HG03457 (cell line): ENCODE data around the gene PLPPR3.
"Not testable (repeated sequence)": the region's sequence is repeated elsewhere in the genome, so short reads cannot be mapped to it uniquely, and the experiment has no call there.

Experiments used
- ATAC-seq: cut with Tn5 transposase; IDR thresholded peaks from one replicate; pipeline ENCODE4 v1.9.1; 2021; ENCODE audit warnings: moderate number of reproducible peaks; ENCODE audit not compliant: unreplicated experiment

Gene PLPPR3

DNA sequence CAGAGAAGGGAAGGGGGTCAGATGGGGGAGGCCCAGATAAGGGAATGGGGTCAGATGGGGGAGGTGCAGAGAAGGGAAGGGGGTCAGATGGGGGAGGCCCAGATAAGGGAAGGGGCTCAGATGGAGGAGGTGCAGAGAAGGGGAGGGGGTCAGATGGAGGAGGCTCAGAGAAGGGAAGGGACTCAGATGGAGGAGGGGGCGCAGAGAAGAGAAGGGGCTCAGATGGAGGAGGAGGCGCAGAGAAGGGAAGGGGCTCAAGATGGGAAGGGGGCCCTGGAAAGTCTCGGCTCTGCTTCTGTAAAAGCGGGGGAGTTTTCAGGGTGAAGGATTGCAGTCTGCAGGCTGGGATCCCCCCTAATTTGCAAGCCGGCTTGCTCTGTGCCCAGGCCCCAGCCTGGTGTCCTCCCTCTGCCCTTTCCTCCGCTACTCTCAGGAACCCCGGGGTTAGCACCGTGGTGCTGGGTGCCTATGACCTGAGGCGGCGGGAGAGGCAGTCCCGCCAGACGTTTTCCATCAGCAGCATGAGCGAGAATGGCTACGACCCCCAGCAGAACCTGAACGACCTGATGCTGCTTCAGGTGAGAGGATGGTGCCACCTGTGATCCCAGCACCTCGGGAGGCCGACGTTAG is 7.5 kb upstream of the PLPPR3 start:
- no peak for ATAC-seq

DNA sequence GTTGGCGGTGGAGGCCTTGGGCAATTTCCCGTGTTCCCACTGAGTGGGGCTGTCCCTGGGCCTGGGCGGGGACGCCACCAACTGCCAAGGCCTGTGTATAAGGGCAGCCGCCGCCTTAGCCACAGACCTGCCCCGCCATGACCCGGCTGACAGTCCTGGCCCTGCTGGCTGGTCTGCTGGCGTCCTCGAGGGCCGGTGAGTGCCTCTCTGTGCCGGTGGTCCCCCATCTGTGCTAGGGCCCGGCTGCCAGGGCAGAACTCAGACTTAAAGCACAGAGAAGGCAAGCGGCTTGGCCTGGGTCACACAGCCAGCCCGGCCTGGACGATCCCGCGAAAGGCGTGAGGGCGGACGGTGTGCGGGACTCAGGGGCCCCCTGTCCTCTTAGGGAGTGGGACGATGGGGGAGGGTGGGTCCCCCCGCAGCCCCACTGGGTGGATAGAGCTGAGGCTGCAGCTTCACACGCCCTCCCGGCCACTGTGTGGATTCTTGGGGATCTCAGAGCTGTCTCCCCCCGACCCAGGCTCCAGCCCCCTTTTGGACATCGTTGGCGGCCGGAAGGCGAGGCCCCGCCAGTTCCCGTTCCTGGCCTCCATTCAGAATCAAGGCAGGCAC is 6.1 kb upstream of the PLPPR3 start, which contains the start of gene AZU1:
AZU1 (plus strand) TSS at position 128 of the 612 bp plus-strand sequence; CDS start at position 138, 10 bp downstream.
- no peak for ATAC-seq

DNA sequence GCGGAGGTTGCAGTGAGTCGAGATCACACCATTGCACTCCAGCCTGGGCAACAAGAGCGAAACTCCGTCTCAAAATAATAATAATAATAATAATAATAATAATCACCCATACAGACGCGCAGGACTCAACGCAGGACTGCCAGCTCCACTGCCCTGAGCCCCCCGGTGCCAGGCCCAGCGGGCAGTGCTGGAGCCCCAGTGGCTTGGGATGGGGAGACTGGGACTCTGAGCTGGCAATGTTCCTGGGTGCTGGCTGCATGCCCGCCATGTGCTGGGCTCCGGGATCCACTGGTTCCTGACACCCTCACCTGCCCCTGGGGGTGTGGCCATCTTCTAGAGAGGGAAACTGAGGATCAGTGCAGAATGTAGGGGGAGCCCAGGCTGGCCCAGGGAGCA is 5.6 kb upstream of the PLPPR3 start:
- no peak for ATAC-seq

DNA sequence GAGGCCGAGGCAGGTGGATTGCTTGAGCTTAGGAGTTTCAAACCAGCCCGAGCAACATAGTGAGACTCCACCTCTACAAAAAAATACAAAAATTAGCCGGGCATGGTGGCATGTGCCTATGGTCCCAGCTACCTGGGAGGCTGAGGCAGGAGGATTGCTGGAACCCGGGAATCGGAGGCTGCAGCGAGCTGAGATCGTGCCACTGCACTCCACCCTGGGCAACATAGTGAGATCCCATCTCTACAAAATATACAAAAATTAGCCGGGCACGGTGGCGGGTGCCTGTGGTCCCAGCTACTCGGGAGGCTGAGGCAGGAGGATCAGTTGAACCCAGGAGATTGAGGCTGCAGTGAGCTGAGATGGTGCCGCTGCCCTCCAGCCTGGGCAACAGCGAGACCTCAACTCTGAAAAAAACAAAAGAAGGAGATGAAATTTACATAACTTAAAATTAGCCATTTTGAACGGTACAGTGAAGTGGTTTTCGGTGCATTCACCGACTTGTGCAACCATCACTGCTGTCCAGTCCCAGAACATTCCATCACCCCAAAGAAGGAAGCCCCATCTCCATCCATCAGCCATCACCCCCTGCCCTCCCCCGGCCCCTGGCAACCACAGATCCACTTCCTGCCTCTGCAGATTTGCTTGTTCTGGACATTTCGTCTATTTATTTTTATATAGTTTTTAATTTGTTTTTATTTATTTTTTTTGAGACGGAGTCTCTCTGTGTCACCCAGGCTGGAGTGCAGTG is 4.3 kb upstream of the PLPPR3 start:
- ATAC-seq: no peak

DNA sequence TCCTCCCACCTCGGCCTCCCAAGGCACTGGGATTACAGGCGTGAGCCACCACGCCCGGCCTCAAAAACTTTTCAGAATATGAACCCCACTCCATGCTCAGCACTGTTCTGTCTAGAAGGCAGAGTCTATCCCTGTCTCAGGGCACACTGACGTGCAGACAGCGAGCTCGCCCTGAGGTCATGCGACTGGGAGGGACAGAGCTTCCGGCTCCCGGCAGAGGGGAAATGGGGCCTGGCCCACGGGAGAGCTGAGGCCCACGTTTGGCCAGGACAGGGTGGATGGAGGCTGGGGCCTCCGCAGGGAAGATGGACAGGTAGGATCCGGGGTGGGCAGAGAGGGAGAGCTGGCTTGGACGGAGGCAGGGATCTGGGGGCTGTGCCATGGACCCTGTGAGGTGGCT is 3.1 kb upstream of the PLPPR3 start:
- ATAC-seq: no peak

DNA sequence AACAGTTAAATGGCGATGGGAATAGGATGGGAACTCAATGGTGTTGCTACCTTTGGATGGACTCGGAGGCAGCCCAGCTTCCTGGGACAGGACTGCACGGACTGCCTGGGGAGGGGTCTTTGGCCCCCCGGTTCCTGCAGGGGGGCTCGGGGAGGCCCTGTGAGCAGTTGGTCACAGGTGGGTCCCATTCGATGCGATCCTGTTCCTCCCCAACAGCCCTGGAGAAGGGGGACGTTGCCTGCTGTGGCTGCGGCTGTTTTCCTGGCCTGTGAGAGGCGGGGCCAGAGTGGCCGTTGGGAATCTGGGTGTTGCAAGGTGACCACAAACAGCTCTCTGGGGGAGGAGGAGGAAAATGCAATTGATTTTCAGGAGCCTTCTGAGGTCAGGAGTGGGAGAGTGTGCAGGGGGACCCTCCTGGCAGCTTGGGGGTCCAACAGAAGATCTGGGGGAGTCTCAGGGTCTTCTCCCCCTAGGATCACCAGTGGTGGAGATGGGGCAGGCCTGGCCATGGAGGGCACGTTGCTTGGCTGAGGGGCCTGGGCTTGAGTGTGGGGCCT is 1.9 kb upstream of the PLPPR3 start:
- no peak for ATAC-seq

DNA sequence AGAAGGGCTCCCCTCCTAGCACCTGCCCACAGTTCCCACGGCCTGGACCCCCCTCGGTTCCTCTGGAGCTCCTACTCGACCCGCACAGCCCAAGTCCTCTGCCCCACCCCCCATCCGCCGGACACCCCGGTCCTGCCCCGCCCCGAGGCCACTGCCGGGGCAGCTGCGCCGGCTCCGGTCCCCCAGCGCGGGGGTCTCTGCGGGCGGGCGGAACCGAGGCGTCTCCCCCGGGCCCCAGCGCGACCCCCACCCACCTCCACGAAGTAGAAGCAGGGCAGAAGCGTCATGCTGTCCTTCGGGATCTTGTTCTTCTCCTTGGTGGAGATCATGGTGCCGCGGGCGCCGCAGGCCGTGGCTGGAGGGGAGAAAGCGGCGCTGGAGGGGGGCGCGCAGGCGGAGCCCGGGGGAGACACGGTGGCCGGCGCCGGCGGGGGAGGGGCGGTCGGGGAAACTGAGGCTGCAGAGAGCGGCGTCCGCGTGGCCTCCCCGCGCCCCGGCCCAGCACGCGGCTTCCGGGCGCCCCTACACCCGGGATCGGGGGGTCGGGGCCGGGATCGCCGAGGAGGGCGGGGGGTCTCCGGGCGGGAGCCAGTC is 427 bp downstream of the PLPPR3 start:
- ATAC-seq: no peak

DNA sequence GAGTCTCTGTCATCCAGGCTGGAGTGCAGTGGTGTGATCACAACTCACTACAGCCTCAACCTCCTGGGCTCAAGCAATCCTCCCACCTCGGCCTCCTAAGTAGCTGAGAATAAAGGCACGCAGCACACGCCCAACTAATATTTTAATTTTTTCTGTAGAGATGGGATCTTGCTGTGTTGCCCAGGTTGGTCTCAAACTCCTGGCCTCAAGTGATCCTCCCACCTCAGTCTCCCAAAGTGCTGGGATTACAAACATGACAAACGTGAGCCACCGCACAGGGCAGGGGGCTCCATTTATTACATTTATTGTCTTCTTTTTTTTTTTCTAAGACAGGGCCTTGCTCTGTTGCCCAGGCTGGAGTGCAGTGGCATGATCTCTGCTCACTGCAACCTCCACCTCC is 1.5 kb downstream of the PLPPR3 start:
- ATAC-seq: not testable (repeated sequence)

DNA sequence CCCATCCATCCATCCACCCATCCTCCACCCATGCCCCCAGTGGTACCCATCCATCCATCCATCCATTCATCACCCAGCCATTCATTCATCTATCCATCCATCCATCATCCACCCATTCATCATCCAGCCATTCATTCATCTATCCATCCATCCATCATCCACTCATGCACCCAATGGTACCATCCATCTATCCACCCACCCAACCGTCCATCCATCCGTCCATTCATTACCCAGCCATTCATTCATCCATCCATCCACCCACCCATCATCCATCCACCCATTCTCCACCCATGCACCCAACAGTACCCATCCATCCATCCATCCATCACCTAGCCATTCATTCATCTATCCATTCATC is 5.3 kb downstream of the PLPPR3 start:
- ATAC-seq: no peak

DNA sequence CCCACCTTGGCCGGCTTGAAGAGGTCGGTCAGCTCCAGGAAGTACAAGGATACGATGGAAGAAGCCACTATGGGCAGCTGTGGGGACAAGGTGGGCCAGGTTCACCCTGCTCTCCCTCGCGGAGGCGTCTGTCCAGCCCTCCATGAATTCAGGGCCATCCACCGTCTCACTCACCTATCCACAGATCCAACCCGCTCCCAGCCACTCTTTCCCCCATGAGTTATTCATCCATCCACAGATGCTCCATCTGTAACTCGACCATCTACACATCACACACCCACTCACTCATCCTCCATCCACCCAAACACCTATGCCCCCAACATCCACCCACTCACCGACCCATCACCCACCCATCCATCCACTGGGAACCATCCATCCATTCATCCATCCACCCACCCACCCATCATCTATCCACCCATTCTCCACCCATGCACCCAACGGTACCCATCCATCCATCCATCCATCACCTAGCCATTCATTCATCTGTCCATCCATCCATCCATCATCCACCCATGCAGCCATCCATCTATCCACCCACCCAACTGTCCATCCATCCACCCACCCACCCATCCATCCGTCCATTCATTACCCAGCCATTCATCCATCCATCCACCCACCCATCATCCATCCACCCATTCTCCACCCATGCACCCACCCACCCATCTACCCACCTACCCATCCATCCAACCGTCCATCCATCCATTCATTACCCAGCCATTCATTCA is 5.8 kb downstream of the PLPPR3 start:
- no peak for ATAC-seq

DNA sequence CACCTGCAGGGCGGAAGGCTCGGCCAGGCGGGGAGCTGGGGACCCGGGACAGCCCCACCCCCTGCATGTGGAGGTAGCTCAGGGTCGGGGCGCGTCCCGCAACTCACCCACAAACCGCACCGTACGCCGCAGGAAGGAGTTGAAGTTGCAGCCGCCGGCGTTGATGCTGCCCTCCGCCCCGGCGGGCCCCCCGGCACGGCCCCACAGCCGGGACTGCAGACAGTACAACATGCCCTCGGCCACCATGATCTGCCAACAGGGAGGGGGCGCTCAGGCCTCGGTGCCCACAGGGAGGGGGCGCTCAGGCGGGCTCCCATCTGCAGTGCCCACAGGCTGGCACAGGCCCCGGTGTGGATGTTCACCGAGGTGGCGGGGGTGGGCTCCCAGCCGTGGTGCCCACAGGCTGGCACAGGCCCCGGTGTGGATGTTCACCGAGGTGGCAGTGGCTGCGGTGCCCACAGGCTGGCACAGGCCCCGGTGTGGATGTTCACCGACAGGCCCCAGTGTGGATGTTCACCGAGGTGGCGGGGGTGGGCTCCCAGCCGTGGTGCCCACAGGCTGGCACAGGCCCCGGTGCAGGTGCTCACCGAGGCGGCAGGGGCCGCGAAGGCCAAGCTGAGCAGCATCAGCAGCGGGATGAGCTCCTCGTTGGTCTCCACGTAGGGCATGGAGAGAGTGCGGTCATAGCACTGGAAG is 6.5 kb downstream of the PLPPR3 start:
- no peak for ATAC-seq

DNA sequence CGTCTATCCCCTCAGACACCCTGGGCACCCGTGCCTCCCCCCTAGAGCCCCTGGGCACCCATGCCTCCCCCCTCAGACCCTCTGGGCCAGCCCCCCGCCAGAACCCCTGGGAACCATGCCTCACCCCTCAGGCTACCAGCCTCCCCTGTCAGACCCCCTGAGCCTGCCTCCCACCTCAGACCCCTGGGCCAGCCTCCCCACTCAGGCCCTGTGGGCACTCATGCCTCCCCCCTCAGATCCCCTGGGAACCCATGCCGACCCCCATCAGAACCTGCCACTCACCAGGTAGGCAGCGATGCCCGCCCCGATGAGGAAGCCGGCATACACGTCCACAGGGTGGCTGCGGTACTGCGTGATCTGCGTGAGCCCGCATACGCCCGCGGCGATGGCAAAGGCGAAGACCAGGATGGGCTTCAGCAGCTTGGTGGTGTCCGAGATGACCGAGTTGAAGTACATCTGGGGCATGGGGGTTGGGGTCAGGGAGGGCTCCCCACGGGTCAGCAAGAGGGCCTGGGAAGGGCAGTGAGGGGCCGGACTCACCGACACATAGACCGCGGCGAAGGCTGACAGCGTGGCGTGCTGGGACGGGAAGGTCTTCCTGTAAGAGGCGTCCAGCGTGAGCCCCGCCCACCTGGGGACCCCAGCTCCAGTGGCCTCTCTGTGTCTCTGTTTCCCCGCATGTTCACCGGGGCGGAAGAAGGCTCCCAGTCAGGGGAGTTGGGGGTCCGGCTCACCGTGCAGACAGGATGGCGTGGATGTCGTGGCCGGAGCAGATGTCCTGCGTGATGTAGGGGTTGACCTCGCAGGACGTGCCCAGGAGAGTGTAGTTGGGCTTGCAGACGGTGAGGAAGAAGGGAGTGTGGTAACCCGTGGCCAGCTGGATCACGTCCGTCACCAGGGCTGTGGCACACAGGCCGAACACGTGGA is 7.3 kb downstream of the PLPPR3 start:
- ATAC-seq: no peak

DNA sequence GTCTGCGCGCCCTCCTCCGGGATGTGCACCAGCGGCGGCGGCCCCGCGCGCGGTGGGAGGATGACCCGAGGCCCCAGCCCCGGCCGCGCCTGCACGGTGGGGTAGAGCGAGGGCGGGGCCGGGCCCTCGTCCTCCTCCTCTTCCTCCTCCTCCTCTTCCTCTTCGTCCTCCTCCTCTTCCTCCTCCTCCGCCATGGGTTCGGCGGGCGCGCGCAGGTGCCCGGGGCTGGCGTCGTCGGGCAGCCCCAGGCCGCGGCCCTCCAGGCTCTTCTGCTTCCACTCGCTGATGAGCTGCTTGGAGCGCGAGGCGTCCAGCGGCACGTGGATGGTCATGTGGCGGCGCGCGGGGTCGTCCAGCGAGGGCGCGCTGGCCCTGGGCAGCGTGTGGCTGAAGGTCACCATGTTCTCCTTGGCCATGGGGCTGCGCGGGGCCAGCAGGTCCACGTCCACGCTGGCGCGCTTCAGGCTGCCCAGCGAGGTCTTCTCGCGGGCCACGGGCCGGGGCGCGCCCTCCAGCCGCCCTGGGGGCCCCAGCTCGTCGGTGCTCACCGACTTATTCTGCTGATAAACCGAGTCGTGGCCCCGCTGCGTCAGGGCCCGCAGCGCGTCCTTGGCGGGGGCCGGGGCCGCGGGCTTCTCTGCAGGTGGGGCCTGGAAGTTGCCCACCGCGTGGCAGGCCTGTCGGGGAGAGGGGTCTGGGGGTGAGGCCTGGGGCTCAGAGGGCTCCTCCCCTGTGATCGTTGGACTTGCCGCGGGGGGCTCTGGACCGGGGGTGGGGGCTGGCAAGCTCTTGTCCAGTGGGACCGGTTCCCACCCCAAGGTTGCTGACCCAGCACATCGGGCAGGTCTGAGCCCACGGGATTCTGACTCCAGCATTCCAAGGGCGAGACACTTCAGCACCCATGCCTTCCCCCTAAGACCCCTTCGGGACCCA is 8.3 kb downstream of the PLPPR3 start:
- no peak for ATAC-seq

DNA sequence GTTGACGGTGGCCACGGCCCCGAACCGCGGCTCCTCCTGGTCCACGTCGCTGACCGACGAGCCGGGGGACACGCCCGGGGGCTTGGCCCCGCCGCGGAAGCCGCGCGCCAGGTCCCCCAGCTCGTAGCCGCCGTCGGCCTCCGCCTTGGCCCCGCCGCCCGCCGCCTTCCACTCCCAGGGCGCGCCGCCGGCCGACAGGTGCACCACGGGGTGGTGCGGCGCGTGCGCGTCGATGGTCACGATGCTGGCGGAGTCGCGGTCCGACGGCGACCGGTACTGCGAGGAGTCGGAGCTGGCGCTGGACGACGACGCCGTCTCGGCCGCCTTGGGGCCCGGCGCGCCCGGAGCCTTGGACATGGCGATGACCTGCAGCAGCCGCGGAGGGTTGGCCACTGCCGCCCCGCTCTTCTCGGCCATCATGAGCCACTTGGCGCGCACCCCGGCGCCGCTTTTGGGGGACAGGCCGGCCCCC is 9.0 kb downstream of the PLPPR3 start:
- no peak for ATAC-seq

DNA sequence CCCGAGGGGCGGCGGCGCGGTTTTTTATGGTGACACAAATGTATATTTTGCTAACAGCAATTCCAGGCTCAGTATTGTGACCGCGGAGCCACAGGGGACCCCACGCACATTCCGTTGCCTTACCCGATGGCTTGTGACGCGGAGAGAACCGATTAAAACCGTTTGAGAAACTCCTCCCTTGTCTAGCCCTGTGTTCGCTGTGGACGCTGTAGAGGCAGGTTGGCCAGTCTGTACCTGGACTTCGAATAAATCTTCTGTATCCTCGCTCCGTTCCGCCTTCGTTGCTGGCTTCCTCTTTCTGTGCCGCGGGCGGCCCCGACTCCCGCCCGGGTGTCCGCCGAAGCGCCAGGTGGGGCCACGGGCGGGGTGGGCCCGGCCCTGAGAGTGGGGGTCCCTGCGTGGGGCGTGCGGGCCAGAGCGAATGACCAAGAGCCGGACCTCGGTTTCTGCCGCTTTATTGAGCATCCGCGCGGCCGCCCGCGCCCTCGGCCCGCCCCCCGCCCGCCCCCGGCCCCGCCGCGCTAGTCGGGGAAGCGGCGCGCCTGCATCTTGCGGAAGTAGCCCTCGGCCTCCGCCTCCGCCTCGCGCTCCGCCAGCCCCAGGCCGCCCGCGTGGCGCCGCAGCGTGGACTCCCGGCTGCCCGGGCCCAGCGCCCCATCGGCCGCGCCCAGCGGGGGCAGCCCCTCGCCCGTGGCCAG is 9.6 kb downstream of the PLPPR3 start:
- ATAC-seq: no peak

DNA sequence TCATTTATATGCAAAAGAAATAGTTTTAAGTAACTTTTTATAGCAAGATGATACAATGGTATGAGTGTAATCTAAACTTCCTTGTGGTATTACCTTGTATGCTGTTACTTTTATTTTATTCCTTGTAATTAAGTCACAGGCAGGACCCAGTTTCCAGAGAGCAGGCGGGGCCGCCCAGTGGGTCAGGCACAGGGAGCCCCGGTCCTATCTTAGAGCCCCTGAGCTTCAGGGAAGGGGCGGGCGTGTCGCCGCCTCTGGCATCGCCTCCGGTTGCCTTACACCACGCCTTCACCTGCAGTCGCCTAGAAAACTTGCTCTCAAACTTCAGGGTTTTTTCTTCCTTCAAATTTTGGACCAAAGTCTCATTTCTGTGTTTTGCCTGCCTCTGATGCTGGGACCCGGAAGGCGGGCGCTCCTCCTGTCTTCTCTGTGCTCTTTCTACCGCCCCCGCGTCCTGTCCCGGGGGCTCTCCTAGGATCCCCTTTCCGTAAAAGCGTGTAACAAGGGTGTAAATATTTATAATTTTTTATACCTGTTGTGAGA is 10.2 kb downstream of the PLPPR3 start:
- no peak for ATAC-seq

DNA sequence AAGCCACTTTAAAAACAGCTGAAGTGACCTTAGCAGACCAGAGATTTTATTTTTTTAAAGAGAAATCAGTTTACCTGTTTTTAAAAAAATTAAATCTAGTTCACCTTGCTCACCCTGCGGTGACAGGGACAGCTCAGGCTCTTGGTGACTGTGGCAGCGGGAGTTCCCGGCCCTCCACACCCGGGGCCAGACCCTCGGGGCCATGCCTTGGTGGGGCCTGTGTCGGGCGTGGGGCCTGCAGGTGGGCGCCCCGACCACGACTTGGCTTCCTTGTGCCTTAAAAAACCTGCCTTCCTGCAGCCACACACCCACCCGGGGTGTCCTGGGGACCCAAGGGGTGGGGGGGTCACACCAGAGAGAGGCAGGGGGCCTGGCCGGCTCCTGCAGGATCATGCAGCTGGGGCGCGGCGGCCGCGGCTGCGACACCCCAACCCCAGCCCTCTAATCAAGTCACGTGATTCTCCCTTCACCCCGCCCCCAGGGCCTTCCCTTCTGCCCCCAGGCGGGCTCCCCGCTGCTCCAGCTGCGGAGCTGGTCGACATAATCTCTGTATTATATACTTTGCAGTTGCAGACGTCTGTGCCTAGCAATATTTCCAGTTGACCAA is 10.8 kb downstream of the PLPPR3 start:
- ATAC-seq: no peak
